ENCODE measurements around the gene ANKS6. TPM values are rescaled to one million over a fixed set of nuclear protein-coding genes. Genes with fewer than 3 reads are reported as not detected.

The ANKS6 gene
- 15.7 to 24.8 TPM (median 20.9 TPM) in 5 replicates for total RNA-seq (2022; extraction: Qiagen RNA extraction; ENCODE audit: low read depth)

DNA sequence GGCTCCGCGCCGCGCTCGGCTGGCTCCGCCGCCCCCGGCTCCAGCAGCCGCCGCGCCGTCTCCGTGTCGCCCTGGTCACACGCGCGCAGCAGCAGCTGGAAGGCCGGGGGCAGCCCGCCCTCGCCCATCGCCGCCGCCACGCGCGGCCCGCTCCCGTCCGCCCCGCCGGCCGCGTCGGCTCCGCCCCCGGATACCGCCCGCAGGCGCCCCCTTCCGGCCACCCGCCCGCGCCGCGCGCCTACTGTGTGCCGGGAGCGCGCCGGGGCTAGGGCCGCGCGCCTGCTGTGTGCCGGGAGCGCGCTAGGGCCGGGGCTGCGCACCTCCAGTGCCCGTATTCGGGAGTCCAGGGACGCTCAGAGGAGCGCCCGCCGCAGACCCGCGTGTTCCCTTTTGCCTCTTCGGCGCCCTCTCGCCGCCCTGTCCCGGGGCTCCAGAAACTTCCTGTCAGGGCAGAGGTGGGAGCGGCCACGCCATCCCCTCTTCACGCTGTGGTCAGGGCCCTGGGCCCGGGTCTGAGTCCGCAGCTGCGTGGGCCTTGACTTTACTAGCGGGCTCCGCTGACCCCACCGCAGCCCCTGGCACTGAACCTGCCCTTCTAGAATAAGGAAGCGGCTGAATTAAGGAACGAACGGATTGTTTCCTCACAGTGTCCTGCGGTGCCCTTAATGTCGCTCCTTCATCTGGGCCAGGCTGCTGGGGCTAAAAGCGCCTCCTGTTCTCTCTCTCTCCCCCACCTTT is at the start of gene ANKS6:
Gene ANKS6 (minus strand): TSS at position 192 of the 738 bp plus-strand sequence. CDS start 64 bp downstream, at position 128.

DNA sequence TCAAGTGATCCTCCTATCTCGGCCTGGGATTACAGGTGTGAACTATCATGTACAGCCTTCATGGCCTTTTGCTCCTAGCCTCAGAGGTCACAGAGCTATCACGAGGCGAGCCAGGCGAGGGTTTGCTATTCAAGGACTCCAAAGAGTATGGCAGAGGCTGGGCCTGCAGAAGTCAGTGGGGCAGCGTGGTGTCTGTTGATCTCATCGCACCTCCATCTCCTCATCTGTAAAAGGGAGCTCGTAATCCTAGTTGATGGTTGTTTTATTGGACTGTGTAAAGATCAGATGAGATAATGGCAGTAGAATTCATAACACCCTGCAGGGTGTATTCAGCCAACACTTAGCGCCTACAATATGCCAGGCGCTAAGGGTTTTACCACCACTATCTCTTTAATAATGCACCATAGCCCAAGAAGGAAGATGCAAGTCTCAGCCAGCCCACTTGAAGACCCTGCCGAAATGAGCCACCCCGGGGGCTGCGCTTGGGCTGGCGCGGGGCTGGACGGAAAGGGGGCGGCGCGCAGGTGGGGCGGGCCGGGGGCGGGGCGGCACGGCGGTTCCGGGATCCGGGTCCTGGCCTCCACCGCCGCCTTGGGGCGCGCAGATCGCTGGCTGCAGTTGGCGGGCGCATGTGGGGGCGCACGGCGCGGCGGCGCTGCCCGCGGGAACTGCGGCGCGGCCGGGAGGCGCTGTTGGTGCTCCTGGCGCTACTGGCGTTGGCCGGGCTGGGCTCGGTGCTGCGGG is 10.9 kb upstream of the ANKS6 start, which contains the start of gene GALNT12:
Gene GALNT12 (plus strand): TSS at position 601 of the 744 bp plus-strand sequence. CDS start 29 bp downstream, at position 630.

DNA sequence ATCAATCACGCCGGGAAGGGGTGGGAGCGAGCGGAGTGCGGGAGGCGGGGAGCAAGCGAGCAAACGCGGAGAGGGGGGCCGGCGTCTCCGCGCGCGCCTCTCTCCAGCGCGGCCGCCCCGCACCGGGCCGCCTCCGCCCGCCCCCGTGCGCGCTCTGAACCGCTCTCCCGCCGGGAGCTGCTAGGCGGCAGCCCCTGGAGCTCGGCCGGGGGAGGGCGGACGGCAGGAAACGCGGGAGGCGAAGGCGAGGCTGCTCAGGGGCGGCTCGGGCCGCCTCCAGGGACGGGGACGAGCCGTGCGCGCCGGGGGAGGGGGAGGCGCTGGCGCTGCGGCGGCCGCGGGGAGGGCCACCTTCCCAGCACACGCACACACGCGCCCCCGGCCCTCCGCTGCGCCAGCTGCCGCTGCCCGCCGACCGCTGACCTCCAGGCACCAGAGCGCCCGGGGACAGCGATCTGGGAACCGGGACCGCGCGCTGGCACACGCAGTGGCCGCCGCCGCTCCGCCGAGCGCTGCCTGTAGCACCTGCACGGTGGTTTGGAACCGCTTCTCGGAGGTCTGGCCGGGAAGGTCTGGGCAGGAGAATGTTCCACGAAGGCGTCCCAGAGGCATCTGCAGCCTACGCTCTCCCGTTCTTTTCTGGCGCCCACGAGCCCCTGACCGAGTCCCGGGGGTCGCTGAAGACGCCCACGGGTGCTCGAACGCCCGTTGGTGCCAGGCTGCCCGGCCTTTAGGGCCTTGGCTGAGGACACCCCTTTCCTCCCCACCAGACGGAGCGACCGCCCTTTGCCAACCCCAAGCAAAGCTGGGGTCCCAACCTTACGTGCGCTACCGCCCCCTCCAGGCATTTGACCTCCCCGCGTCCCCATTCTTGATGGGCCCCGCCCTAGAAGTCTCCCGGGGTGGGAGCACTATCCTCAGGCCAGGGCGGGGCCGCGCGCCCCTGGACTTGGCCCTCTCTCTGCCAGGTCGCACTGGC is 87.1 kb downstream of the ANKS6 start, which contains the start of gene GABBR2:
Gene GABBR2 (minus strand): TSS at position 3 of the 979 bp plus-strand sequence. CDS start 198 bp downstream, outside the sequence.

Other genes with a start within 250 kb of the ANKS6 start
- gene GABBR2, start 87.6 kb downstream of the ANKS6 start, total RNA-seq (2022; extraction: Qiagen RNA extraction; ENCODE audit: low read depth): 0.08 to 0.49 TPM (median 0.15 TPM) in 5 replicates
- gene GALNT12, start 11.1 kb upstream of the ANKS6 start, total RNA-seq (2022; extraction: Qiagen RNA extraction; ENCODE audit: low read depth): 3.1 to 5.1 TPM (median 4.7 TPM) in 5 replicates
- 0.26 to 0.50 TPM (median 0.34 TPM) in 5 replicates for gene COL15A1, start 147.4 kb upstream of the ANKS6 start, total RNA-seq (2022; extraction: Qiagen RNA extraction; ENCODE audit: low read depth)